ENCODE measurements around the gene AFF3. TPM values are rescaled to one million over a fixed set of nuclear protein-coding genes. Genes with fewer than 3 reads are reported as not detected.

AFF3 gene
- total RNA-seq, 1 experiment from 2014 or later, result 0.22 TPM

GRCh38 chr2:99998651-99999320 is 143.6 kb downstream of the AFF3 start:
- H2BK120ac ChIP-seq (ENCODE audit: low read depth, low read length, poor library complexity, severe bottlenecking), result no peak overlapping the region
- H2BK12ac ChIP-seq (ENCODE audit: insufficient read length, low read depth, low read length), result no peak overlapping the region
- no peak overlapping the region for H3K9ac ChIP-seq (ENCODE audit: extremely low read depth, insufficient read length, low read length)
- H4K5ac ChIP-seq (ENCODE audit: insufficient read length, low read depth, low read length), result no peak overlapping the region
- no peak for DNase-seq
- H2BK20ac ChIP-seq (ENCODE audit: low read depth, low read length, poor library complexity, severe bottlenecking), result no peak overlapping the region
- no peaks in the 10 kb centered on the region for H3K9me3 ChIP-seq (ENCODE audit: control insufficient read depth, low read depth, low read length)
- no peak overlapping the region for H2BK5ac ChIP-seq (ENCODE audit: insufficient read length, low read length)
- no peak overlapping the region for H2BK15ac ChIP-seq (ENCODE audit: low read depth, low read length)
- H3K4me1 Mint-ChIP-seq, result no peaks in the 10 kb centered on the region
- peaks cover 2% of the 10 kb centered on the region; the same call in 1 of the 2 replicates for H3K27me3 Mint-ChIP-seq (ENCODE audit: low read depth)
- no peak overlapping the region for H3K27ac ChIP-seq (ENCODE audit: insufficient read length, low read depth, low read length)
- H3K4me2 ChIP-seq (ENCODE audit: insufficient read depth, insufficient read length, low read length), result no peak overlapping the region
- no peak overlapping the region for H3K14ac ChIP-seq (ENCODE audit: insufficient read depth, low read length)
- no peak overlapping the region for H4K91ac ChIP-seq (ENCODE audit: insufficient read length, low read depth, low read length)
- H3K23ac ChIP-seq (ENCODE audit: insufficient read length, low read depth, low read length), result no peak overlapping the region
- no peak overlapping the region for H2AK5ac ChIP-seq (ENCODE audit: insufficient read length, low read length)
- H4K20me1 ChIP-seq (ENCODE audit: control insufficient read depth, insufficient read depth, insufficient read length), result no peaks in the 10 kb centered on the region
- H3T11ph ChIP-seq (ENCODE audit: low read length), result no peak overlapping the region
- H3K56ac ChIP-seq (ENCODE audit: insufficient read length, low read depth, low read length), result no peak overlapping the region
- H3K18ac ChIP-seq (ENCODE audit: insufficient read length, low read depth, low read length), result no peak overlapping the region
- no peaks in the 10 kb centered on the region for H3K79me2 ChIP-seq (ENCODE audit: insufficient read depth, low read length)
- H3K4me3 Mint-ChIP-seq, result no peak overlapping the region
- H3K36me3 Mint-ChIP-seq (ENCODE audit: insufficient read depth in 1 of 3, low read depth in 3 of 3), result no peaks in the 10 kb centered on the region
- no peaks in the 10 kb centered on the region for H3K9me3 Mint-ChIP-seq
- no peaks in the 10 kb centered on the region for H3K4me1 ChIP-seq (ENCODE audit: insufficient read depth, low read length)
- no peaks in the 10 kb centered on the region for H3K23me2 ChIP-seq (ENCODE audit: insufficient read length, low read depth, low read length, poor library complexity, severe bottlenecking)
- H3K27me3 ChIP-seq (ENCODE audit: insufficient read depth, low read length), result no peaks in the 10 kb centered on the region
- no CpG with 5 or more reads among the region's 12 CpGs for WGBS (ENCODE audit: extremely low coverage, insufficient read length, low lambda C conversion rate)
- no peak overlapping the region for H2AFZ ChIP-seq (ENCODE audit: low read length)
- no peak overlapping the region for H3K4ac ChIP-seq (ENCODE audit: low read depth, low read length)
- no peak overlapping the region for H3K27ac Mint-ChIP-seq
- no peaks in the 10 kb centered on the region for H3K79me1 ChIP-seq (ENCODE audit: insufficient read depth, low read depth, low read length, poor library complexity, severe bottlenecking)
- H4K8ac ChIP-seq (replicated peaks; ENCODE audit: insufficient read length, low read depth, low read length), result no peak overlapping the region
- no peak for TF ChIP-seq CTCF (conservative IDR thresholded peaks at IDR 0.05)
